ENCODE measurements around the gene FAM20A. TPM values are rescaled to one million over a fixed set of nuclear protein-coding genes. Genes with fewer than 3 reads are reported as not detected.

FAM20A gene
- total RNA-seq, 3 donors from 2014 or later (not counting 1 experiment from before 2014, with no cell fraction given): 0.38 to 1.3 (median 0.66) TPM

DNA sequence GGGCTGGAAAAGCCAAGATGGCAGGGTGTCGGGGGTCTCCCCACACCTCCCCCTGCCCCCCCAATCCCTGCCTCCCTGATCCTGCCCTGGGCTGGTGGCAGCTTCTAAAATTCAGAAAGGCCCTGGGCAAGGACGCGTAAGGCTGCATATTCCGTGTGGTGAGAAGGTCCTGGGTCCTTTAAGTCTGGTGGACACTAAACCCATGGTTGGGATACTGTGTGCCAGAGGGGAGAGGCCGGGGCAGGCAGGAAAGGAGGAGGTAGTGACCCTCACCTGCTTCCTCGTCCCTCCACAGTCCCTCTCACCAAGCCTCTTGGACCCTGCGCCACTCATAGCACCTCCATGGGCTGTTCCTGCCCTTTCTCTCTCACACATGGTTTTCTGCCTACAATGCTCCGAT is 60.2 kb downstream of the FAM20A start:
- H3K4me1 Mint-ChIP-seq: peaks cover 8% of the 10 kb centered on the region in 2 donors
- no peaks in the 10 kb centered on the region for H3K9me3 ChIP-seq (ENCODE audit: control insufficient read depth, insufficient read depth, low read length)
- ATAC-seq (no peak), DNase-seq (no peak)
- H3K27ac ChIP-seq (ENCODE audit: low read length): no peak overlapping the region
- no peaks in the 10 kb centered on the region for H3K9me3 Mint-ChIP-seq
- peaks cover 25% of the 10 kb centered on the region for H3K36me3 ChIP-seq (ENCODE audit: control insufficient read depth, insufficient read depth, low read length)
- no peaks in the 10 kb centered on the region for H3K27me3 Mint-ChIP-seq (ENCODE audit: low read depth in 2 of 2)
- no peaks in the 10 kb centered on the region for H3K27me3 ChIP-seq (ENCODE audit: control insufficient read depth, insufficient read depth, low read length)
- H3K4me3 ChIP-seq (ENCODE audit: low read length): no peak overlapping the region
- WGBS (ENCODE audit: insufficient coverage): 94% methylated on average over 8 of the region's 8 CpGs
- TF ChIP-seq, protein P1, sequence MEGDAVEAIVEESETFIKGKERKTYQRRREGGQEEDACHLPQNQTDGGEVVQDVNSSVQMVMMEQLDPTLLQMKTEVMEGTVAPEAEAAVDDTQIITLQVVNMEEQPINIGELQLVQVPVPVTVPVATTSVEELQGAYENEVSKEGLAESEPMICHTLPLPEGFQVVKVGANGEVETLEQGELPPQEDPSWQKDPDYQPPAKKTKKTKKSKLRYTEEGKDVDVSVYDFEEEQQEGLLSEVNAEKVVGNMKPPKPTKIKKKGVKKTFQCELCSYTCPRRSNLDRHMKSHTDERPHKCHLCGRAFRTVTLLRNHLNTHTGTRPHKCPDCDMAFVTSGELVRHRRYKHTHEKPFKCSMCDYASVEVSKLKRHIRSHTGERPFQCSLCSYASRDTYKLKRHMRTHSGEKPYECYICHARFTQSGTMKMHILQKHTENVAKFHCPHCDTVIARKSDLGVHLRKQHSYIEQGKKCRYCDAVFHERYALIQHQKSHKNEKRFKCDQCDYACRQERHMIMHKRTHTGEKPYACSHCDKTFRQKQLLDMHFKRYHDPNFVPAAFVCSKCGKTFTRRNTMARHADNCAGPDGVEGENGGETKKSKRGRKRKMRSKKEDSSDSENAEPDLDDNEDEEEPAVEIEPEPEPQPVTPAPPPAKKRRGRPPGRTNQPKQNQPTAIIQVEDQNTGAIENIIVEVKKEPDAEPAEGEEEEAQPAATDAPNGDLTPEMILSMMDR (IDR thresholded peaks at IDR 0.05): no peak
- H3K4me3 Mint-ChIP-seq: no peak overlapping the region
- no peaks in the 10 kb centered on the region for H3K36me3 Mint-ChIP-seq
- peak overlapping the region in 1 of 2 donors; percentile 67 for H3K27ac Mint-ChIP-seq
- intact Hi-C loops (cut with micrococcal nuclease): no loop called here
- H3K4me1 ChIP-seq (ENCODE audit: control insufficient read depth, insufficient read depth, low read length): no peaks in the 10 kb centered on the region

DNA sequence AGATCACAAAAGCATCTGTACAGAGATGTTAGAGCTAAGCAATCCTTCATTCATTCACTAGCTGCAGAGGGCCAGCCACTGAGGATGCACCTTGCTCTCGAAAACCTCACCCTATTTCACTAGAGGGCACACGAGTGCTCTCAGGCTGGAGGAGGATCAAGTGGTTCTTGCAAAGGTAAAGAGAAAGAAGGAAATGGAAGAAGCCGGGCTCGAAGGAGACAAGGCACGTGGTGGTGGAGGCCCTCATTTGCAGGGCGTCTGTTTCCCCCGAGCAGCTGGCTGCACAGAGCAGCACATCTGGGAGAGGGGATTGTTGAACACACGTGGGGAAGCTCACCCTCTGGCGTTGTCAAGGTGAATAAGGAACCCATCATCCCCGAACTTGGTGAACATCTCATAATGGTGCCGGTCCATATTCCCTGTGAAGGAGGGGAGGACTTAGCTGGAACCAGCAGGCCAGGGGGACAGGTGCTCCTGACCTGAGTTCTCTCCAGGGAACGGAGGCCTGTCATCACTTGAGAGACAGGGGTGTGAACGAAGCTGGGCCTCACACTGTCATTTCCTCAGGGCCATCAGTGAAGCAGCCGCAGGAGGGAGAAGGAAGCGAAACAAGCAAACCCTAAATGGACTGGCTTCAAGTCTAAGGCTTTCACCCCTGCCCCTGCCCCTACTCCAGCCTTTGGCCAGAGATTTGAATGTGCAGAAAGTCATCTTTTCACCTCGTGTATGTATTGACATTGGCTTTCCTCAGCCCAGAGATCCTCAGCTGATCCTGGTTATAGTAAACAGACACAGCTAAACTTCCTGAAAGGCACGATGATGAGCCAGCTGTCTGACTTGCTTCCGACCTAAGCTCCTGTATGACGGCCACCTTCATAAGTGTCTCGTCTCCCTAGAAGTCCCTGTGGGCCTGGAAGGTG is 61.4 kb downstream of the FAM20A start:
- H3K27me3 ChIP-seq (ENCODE audit: control insufficient read depth, insufficient read depth, low read length): no peaks in the 10 kb centered on the region
- ATAC-seq: no peak
- no peaks in the 10 kb centered on the region for H3K9me3 ChIP-seq (ENCODE audit: control insufficient read depth, insufficient read depth, low read length)
- no peak overlapping the region for H3K4me3 ChIP-seq (ENCODE audit: low read length)
- peak in 1 of 2 donors; percentile 10 for DNase-seq
- H3K27me3 Mint-ChIP-seq (ENCODE audit: low read depth in 2 of 2): no peaks in the 10 kb centered on the region
- intact Hi-C loops (cut with micrococcal nuclease): no loop called here
- H3K4me1 Mint-ChIP-seq: peaks cover 8 to 14% of the 10 kb centered on the region in 2 donors
- no peak overlapping the region for H3K4me3 Mint-ChIP-seq
- peak overlapping the region in 1 of 2 donors; percentile 17 for H3K27ac Mint-ChIP-seq
- H3K36me3 Mint-ChIP-seq: peaks cover 8% of the 10 kb centered on the region
- TF ChIP-seq, protein P1 (IDR thresholded peaks at IDR 0.05): no peak
- 72% methylated on average over 19 of the region's 20 CpGs for WGBS (ENCODE audit: insufficient coverage)
- H3K27ac ChIP-seq (ENCODE audit: low read length): no peak overlapping the region
- H3K36me3 ChIP-seq (ENCODE audit: control insufficient read depth, insufficient read depth, low read length): peaks cover 35% of the 10 kb centered on the region
- H3K9me3 Mint-ChIP-seq: no peaks in the 10 kb centered on the region
- H3K4me1 ChIP-seq (ENCODE audit: control insufficient read depth, insufficient read depth, low read length): no peaks in the 10 kb centered on the region

DNA sequence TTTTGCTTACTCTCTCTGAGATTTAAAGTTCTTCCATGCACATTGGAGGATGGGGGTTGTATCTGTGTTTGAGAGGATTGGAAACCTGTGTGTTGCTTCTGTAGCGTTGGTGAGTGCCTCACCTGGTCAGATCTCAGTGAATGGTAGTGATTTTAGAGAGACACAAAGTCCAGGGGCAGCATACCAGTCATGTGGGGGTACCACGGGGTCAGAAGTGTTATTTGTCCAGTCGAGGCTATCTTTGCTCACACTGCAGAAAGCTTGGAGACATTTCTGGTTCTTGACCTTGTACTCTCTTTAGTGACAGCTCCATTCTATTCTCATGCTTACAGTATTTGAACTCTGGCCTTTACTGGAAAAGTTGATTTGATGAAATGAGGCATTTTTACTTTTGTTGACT is 65.2 kb downstream of the FAM20A start:
- ATAC-seq (no peak), DNase-seq (no peak)
- WGBS (ENCODE audit: insufficient coverage): 89% methylated on average over 3 of the region's 3 CpGs
- no peaks in the 10 kb centered on the region for H3K27me3 Mint-ChIP-seq (ENCODE audit: low read depth in 2 of 2)
- H3K4me1 Mint-ChIP-seq: peaks cover 10 to 17% of the 10 kb centered on the region in 2 donors
- no peak overlapping the region for H3K4me3 Mint-ChIP-seq
- Histone ChIP-seq H3K9me3 (ENCODE audit: control insufficient read depth, insufficient read depth, low read length) (no peaks in the 10 kb centered on the region), H3K36me3 (ENCODE audit: control insufficient read depth, insufficient read depth, low read length) (peaks cover 70% of the 10 kb centered on the region), H3K27ac (ENCODE audit: low read length) (no peak overlapping the region), H3K27me3 (ENCODE audit: control insufficient read depth, insufficient read depth, low read length) (no peaks in the 10 kb centered on the region), H3K4me3 (ENCODE audit: low read length) (no peak overlapping the region), H3K4me1 (ENCODE audit: control insufficient read depth, insufficient read depth, low read length) (no peaks in the 10 kb centered on the region)
- intact Hi-C loops (cut with micrococcal nuclease): no loop called here
- H3K27ac Mint-ChIP-seq: peak overlapping the region in 1 of 2 donors; percentile 67
- TF ChIP-seq, protein P1 (IDR thresholded peaks at IDR 0.05): no peak
- H3K36me3 Mint-ChIP-seq: peaks cover 27% of the 10 kb centered on the region
- no peaks in the 10 kb centered on the region for H3K9me3 Mint-ChIP-seq

Data from natural killer cell (primary cell).